SK-N-MC (cell line): ENCODE results near the gene PI4KA.
"Not testable (repeated sequence)": the region's sequence is repeated elsewhere in the genome, so short reads cannot be mapped to it uniquely, and the experiment has no call there.

ENCODE experiments used
- EZH2 ChIP-seq: fragments of 200-600 bp; sonication (generic); IDR thresholded peaks from one replicate; pipeline ENCODE4 v1.6.1; 2017; ENCODE audit warnings: antibody characterized with exemption
- FOXP2 ChIP-seq: optimal IDR thresholded peaks from 2 replicates; pipeline ENCODE3; 2011; ENCODE audit warnings: mild to moderate bottlenecking, moderate library complexity; ENCODE audit not compliant: insufficient read depth; ENCODE audit errors: extremely low read length, control extremely low read depth
- POLR2AphosphoS5 ChIP-seq: IDR thresholded peaks from 2 replicates; pipeline ENCODE4 v1.6.1; 2012; ENCODE audit warnings: mild to moderate bottlenecking, low read depth, low read length, borderline replicate concordance

DNA sequence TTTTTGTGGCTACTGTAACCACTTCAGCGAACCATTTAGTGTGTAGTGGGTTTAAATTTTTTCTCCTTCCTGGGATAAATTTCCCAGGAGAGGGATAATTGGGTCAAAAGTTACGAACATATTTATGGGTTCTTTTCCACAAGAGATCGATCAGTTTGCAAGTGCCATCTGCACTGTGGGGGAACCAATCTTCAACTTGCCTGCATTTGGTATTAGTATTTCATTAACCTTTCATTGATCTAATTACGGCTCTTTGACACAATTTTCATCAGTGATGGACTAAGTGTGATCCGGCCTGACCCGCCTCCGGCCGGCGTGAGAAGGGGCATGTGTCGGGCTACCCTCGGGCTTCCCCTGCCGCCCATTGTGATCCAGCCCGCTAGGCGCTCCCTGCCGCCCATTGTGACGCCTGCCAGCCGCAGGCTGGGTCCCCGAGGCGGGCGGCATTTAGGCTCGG is 156.9 kb downstream of the PI4KA start:
- not testable (repeated sequence) for TF ChIP-seq POLR2AphosphoS5, EZH2, FOXP2
